Loucy (cell line): ENCODE results near the gene PTMA.
A peak's percentile ranks its signal among the peaks of the same experiment; 100 is the strongest.
"Not testable (repeated sequence)": the region's sequence is repeated elsewhere in the genome, so short reads cannot be mapped to it uniquely, and the experiment has no call there.

Experiments
- H2AFZ ChIP-seq: fragments of 200-600 bp; sonication (generic); 2 replicates; pipeline ENCODE4 v1.6.0; 2016; ENCODE audit warnings: antibody characterized with exemption, mild to moderate bottlenecking, low read length, moderate library complexity
- H3F3A ChIP-seq: fragments of 200-600 bp; 2 replicates; pipeline ENCODE4 v1.6.0; 2016; ENCODE audit warnings: antibody characterized with exemption, low read depth, mild to moderate bottlenecking
- H3K27me3 ChIP-seq: fragments of 200-600 bp; sonication (generic); 2 replicates; pipeline ENCODE4 v1.6.1; 2014; ENCODE audit warnings: low read length, mild to moderate bottlenecking; ENCODE audit not compliant: insufficient read depth, poor library complexity, severe bottlenecking
- H3K36me3 ChIP-seq: fragments of 200-600 bp; sonication (generic); 2 replicates; pipeline ENCODE4 v1.6.1; 2016; ENCODE audit warnings: low read length; ENCODE audit not compliant: insufficient read depth
- H3K4me1 ChIP-seq: fragments of 200-600 bp; sonication (generic); 2 replicates; pipeline ENCODE4 v1.5.1; 2014; ENCODE audit warnings: low read length, mild to moderate bottlenecking; ENCODE audit not compliant: insufficient read depth, poor library complexity, severe bottlenecking
- H3K4me2 ChIP-seq: fragments of 200-600 bp; sonication (generic); 2 replicates; pipeline ENCODE4 v1.6.0; 2014; ENCODE audit warnings: antibody characterized with exemption, low read length, low read depth, mild to moderate bottlenecking; ENCODE audit not compliant: poor library complexity, severe bottlenecking
- H3K4me3 ChIP-seq: fragments of 200-600 bp; sonication (generic); 2 replicates; pipeline ENCODE4 v1.5.1; 2014; ENCODE audit warnings: low read length, mild to moderate bottlenecking, mixed read lengths; ENCODE audit not compliant: poor library complexity, severe bottlenecking
- H3K79me2 ChIP-seq: fragments of 200-600 bp; sonication (generic); 2 replicates; pipeline ENCODE4 v1.6.1; 2014; ENCODE audit warnings: low read length; ENCODE audit not compliant: insufficient read depth
- H3K9ac ChIP-seq: fragments of 200-600 bp; sonication (generic); 2 replicates; pipeline ENCODE4 v1.6.0; 2014; ENCODE audit warnings: mild to moderate bottlenecking, low read depth, low read length, moderate library complexity; ENCODE audit not compliant: poor library complexity, severe bottlenecking
- H3K9me2 ChIP-seq: fragments of 200-600 bp; sonication (generic); replicated peaks from 2 replicates; pipeline ENCODE4 v1.6.1; 2016; ENCODE audit warnings: low read depth, low read length, mixed read lengths
- H3K9me3 ChIP-seq: fragments of 200-600 bp; sonication (generic); 2 replicates; pipeline ENCODE4 v1.6.1; 2014; ENCODE audit warnings: mild to moderate bottlenecking, antibody characterized with exemption, low read length, low read depth; ENCODE audit not compliant: insufficient read depth
- H4K20me1 ChIP-seq: fragments of 200-600 bp; sonication (generic); 2 replicates; pipeline ENCODE4 v1.6.0; 2014; ENCODE audit warnings: antibody characterized with exemption, low read length, mild to moderate bottlenecking; ENCODE audit not compliant: insufficient read depth, poor library complexity, severe bottlenecking
- CTCF ChIP-seq: fragments of 200-600 bp; sonication (generic); conservative IDR thresholded peaks from 2 replicates; pipeline ENCODE4 v1.5.1; 2014; ENCODE audit warnings: mild to moderate bottlenecking, antibody characterized with exemption, low read length
- EZH2phosphoT487 ChIP-seq: fragments of 200-600 bp; IDR thresholded peaks from 2 replicates; pipeline ENCODE4 v1.6.1; 2018; ENCODE audit warnings: antibody characterized with exemption, mild to moderate bottlenecking, moderate library complexity, borderline replicate concordance

The PTMA gene

DNA sequence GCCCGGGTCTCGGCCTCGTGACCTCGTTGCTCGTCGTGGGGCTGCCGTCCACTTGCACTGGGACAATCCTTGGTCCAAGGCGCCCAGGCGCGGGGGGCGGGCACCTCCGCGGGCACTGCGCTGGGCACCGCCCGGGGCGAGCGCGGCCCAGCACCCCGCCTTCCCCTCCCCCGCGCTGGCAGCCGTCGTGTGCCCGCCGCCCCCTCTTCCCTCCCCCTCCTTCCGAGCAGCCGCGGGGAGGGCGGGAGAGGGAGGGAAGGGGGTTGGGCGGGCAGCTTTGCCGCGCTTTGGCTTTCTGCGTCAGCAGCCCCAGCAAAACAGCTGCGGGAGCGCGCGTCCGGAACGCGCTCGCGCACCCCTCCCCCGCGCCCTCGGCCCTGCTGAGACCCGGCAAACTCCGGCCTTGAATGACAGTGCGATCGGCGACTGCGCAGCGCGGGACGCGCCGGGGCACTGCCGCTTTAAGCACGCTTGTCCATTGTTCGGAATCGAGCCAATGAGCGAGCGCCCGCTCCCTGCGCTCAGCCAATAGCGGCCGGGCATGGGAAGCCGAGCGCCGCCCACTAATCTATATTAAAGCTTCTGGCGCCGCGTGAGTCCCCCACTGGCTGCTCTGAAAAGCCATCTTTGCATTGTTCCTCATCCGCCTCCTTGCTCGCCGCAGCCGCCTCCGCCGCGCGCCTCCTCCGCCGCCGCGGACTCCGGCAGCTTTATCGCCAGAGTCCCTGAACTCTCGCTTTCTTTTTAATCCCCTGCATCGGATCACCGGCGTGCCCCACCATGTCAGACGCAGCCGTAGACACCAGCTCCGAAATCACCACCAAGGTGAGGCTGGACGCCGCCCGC is at the start of gene PTMA:
Gene PTMA, plus strand, starts transcription at position 599 of the 846 bp plus-strand sequence. Its CDS starts 182 bp downstream, at position 781.
- no peaks in the 10 kb centered on the region for H3K9me2 ChIP-seq
- H3K4me2 ChIP-seq, result peak within 1 kb of the TSS; percentile 75
- no peaks in the 10 kb centered on the region for H3K9me3 ChIP-seq
- peaks cover 45% of the 10 kb centered on the region for H4K20me1 ChIP-seq
- peaks cover 16% of the 10 kb centered on the region for H3F3A ChIP-seq
- H2AFZ ChIP-seq, result peak within 1 kb of the TSS; percentile 60
- H3K36me3 ChIP-seq, result peaks cover 38% of the 10 kb centered on the region
- TF ChIP-seq EZH2phosphoT487, result no peak
- peak within 1 kb of the TSS; percentile 100 for H3K4me3 ChIP-seq
- peaks cover 45% of the 10 kb centered on the region for H3K27me3 ChIP-seq
- peak within 1 kb of the TSS; percentile 100 for H3K9ac ChIP-seq
- H3K4me1 ChIP-seq, result peaks cover 25% of the 10 kb centered on the region
- H3K79me2 ChIP-seq, result peaks cover 87% of the 10 kb centered on the region

GRCh38 chr2:231660073-231660472 is 48.3 kb upstream of the PTMA start:
- not testable (repeated sequence) for H2AFZ ChIP-seq, H3K9ac ChIP-seq, H4K20me1 ChIP-seq, H3K4me3 ChIP-seq, H3K4me2 ChIP-seq, H3K4me1 ChIP-seq, H3K36me3 ChIP-seq, H3K9me2 ChIP-seq, H3K27me3 ChIP-seq, H3F3A ChIP-seq, H3K79me2 ChIP-seq, H3K9me3 ChIP-seq

- Histone ChIP-seq H3K4me3 (no peak overlapping the region), H3K79me2 (no peaks in the 10 kb centered on the region), H3K4me2 (no peak overlapping the region), H4K20me1 (no peaks in the 10 kb centered on the region), H3K27me3 (no peaks in the 10 kb centered on the region), H3K9me3 (no peaks in the 10 kb centered on the region), H3K4me1 (peaks cover 5% of the 10 kb centered on the region), H3K9ac (no peak overlapping the region), H3K36me3 (no peaks in the 10 kb centered on the region), H3F3A (no peaks in the 10 kb centered on the region), H2AFZ (no peak overlapping the region), H3K9me2 (no peaks in the 10 kb centered on the region)
- no peak for TF ChIP-seq EZH2phosphoT487
- no peak for TF ChIP-seq CTCF
Observed at GRCh38 chr2:231660860-231661259, 47.5 kb upstream of the PTMA start.

DNA sequence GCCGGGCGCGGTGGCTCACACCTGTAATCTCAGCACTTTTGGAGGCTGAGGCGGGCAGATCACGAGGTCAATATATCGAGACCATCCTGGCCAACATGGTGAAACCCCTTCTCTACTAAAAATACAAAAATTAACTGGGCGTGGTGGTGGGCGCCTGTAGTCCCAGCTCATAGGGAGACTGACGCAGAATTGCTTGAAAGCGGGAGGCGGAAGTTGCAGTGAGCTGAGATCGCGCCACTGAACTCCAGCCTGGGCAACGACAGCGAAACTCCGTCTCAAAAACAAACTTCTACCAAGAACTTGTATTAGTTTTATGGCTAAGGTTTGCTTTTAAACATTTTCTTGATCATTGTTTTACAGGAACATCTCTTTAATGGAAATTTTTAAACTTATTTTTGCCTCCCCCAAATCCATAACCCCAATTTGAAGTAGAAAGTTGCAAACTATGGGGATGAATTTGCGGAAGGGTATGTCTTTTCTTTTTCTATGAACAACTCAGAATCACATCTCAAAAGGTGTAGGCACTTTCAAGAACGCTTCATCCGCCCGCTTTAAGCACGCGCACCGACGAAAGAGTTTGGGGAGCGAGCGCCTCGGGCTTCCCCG is 46.8 kb upstream of the PTMA start:
- Histone ChIP-seq H3K79me2 (no peaks in the 10 kb centered on the region), H4K20me1 (no peaks in the 10 kb centered on the region), H3K4me3 (no peak overlapping the region), H3K9me2 (no peaks in the 10 kb centered on the region), H3K36me3 (no peaks in the 10 kb centered on the region), H3K9me3 (no peaks in the 10 kb centered on the region), H3K9ac (no peak overlapping the region), H3K4me2 (no peak overlapping the region), H3F3A (no peaks in the 10 kb centered on the region), H3K27me3 (no peaks in the 10 kb centered on the region), H2AFZ (no peak overlapping the region), H3K4me1 (peaks cover 11% of the 10 kb centered on the region)
- TF ChIP-seq CTCF (no peak), EZH2phosphoT487 (no peak)
